ENCODE results near the gene CACNA2D2. TPM values are rescaled to one million over a fixed set of nuclear protein-coding genes. Genes with fewer than 3 reads are reported as not detected.
A peak's percentile ranks its signal among the peaks of the same experiment; 100 is the strongest.

The CACNA2D2 gene
- total and polyA plus RNA-seq, 2 of the 13 experiments (the other 11 are each of a cell fraction or from before 2014, with no cell fraction given), result not detected

GRCh38 chr3:50337175-50337861 is 166.1 kb downstream of the CACNA2D2 start (continued):
- TF ChIP-seq ZNF101 (CRISPR knock-in tag; IDR thresholded peaks at IDR 0.05; ENCODE audit: borderline replicate concordance, low read depth) (0 out of 2 replicates have a peak, but pooled peaks have one; percentile 27), ZBTB20 (CRISPR knock-in tag; IDR thresholded peaks at IDR 0.05; ENCODE audit: borderline replicate concordance, low read depth) (peak; percentile 20; the same call in 1 of the 2 replicates), HMG20B (CRISPR knock-in tag; conservative IDR thresholded peaks at IDR 0.05) (no peak), ZNF83 (CRISPR knock-in tag; IDR thresholded peaks at IDR 0.05; ENCODE audit: borderline replicate concordance) (peak; percentile 87; the same call in 1 of the 2 replicates), SMARCE1 (IDR thresholded peaks at IDR 0.05; ENCODE audit: borderline replicate concordance) (no peak), ZNF451 (CRISPR knock-in tag; IDR thresholded peaks at IDR 0.05) (no peak; the same call in none of the 2 replicates), NFYC (CRISPR knock-in tag; IDR thresholded peaks at IDR 0.05) (peak; percentile 67), FOSL1 (CRISPR knock-in tag; IDR thresholded peaks at IDR 0.05; ENCODE audit: borderline replicate concordance) (no peak), PHF5A (CRISPR knock-in tag; IDR thresholded peaks at IDR 0.05; ENCODE audit: low read depth, unreplicated experiment) (peak; percentile 34), ZBTB2 (CRISPR knock-in tag; IDR thresholded peaks at IDR 0.05; ENCODE audit: low read depth) (peak; percentile 95), ZNF337 (CRISPR knock-in tag; IDR thresholded peaks at IDR 0.05; ENCODE audit: borderline replicate concordance, low read depth) (no peak; the same call in 1 of the 2 replicates), ZNF619 (CRISPR knock-in tag; IDR thresholded peaks at IDR 0.05) (no peak), ZFP37 (CRISPR knock-in tag; IDR thresholded peaks at IDR 0.05; ENCODE audit: borderline replicate concordance) (peak; percentile 69; the same call in 1 of the 2 replicates), GABPB1 (CRISPR knock-in tag; IDR thresholded peaks at IDR 0.05) (peak; percentile 81), FLYWCH1 (CRISPR knock-in tag; IDR thresholded peaks at IDR 0.05) (no peak), CCDC6 (CRISPR knock-in tag; IDR thresholded peaks at IDR 0.05) (no peak), ZNF879 (CRISPR knock-in tag; IDR thresholded peaks at IDR 0.05) (no peak), ZNF446 (CRISPR knock-in tag; IDR thresholded peaks at IDR 0.05) (peak; percentile 73)
- TF ChIP-seq, protein P1, sequence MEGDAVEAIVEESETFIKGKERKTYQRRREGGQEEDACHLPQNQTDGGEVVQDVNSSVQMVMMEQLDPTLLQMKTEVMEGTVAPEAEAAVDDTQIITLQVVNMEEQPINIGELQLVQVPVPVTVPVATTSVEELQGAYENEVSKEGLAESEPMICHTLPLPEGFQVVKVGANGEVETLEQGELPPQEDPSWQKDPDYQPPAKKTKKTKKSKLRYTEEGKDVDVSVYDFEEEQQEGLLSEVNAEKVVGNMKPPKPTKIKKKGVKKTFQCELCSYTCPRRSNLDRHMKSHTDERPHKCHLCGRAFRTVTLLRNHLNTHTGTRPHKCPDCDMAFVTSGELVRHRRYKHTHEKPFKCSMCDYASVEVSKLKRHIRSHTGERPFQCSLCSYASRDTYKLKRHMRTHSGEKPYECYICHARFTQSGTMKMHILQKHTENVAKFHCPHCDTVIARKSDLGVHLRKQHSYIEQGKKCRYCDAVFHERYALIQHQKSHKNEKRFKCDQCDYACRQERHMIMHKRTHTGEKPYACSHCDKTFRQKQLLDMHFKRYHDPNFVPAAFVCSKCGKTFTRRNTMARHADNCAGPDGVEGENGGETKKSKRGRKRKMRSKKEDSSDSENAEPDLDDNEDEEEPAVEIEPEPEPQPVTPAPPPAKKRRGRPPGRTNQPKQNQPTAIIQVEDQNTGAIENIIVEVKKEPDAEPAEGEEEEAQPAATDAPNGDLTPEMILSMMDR (CRISPR knock-in tag; IDR thresholded peaks at IDR 0.05), result peak; percentile 2; the same call in 1 of the 2 replicates
- TF ChIP-seq, protein P2, sequence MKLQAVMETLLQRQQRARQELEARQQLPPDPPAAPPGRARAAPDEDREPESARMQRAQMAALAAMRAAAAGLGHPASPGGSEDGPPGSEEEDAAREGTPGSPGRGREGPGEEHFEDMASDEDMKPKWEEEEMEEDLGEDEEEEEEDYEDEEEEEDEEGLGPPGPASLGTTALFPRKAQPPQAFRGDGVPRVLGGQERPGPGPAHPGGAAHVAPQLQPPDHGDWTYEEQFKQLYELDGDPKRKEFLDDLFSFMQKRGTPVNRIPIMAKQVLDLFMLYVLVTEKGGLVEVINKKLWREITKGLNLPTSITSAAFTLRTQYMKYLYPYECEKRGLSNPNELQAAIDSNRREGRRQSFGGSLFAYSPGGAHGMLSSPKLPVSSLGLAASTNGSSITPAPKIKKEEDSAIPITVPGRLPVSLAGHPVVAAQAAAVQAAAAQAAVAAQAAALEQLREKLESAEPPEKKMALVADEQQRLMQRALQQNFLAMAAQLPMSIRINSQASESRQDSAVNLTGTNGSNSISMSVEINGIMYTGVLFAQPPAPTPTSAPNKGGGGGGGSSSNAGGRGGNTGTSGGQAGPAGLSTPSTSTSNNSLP (IDR thresholded peaks at IDR 0.05; ENCODE audit: low read depth, low read length), result no peak
- TF ChIP-seq, protein P3, sequence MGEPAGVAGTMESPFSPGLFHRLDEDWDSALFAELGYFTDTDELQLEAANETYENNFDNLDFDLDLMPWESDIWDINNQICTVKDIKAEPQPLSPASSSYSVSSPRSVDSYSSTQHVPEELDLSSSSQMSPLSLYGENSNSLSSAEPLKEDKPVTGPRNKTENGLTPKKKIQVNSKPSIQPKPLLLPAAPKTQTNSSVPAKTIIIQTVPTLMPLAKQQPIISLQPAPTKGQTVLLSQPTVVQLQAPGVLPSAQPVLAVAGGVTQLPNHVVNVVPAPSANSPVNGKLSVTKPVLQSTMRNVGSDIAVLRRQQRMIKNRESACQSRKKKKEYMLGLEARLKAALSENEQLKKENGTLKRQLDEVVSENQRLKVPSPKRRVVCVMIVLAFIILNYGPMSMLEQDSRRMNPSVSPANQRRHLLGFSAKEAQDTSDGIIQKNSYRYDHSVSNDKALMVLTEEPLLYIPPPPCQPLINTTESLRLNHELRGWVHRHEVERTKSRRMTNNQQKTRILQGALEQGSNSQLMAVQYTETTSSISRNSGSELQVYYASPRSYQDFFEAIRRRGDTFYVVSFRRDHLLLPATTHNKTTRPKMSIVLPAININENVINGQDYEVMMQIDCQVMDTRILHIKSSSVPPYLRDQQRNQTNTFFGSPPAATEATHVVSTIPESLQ (CRISPR knock-in tag; conservative IDR thresholded peaks at IDR 0.05), result no peak

Measured in HepG2 (cell line).